GM23338 (cell line): Measurements from ENCODE around the gene DGCR8.

Experiments used
- CREB1 ChIP-seq: fragments of 250-450 bp; sonication (Bioruptor Pico); IDR thresholded peaks from 2 replicates; pipeline ENCODE4 v1.5.0; 2020; ENCODE audit warnings: low read depth, mild to moderate bottlenecking, moderate library complexity
- CTCF ChIP-seq, 2 experiments: fragments of 200-600 bp in 1 of 2; sonication (generic) in 1 of 2; conservative IDR thresholded peaks; 2 replicates each; pipeline versions ENCODE4 v1.5.1 to v1.6.1; 2016 to 2017; ENCODE audit warnings: antibody characterized with exemption in 2 of 2, low read depth in 2 of 2, mild to moderate bottlenecking in 2 of 2, moderate library complexity in 1 of 2
- ETS1 ChIP-seq: IDR thresholded peaks from 2 replicates; pipeline ENCODE4 v1.6.1; 2016; ENCODE audit warnings: antibody characterized with exemption
- EZH2 ChIP-seq: fragments of 200-600 bp; sonication (generic); IDR thresholded peaks from one replicate; pipeline ENCODE4 v1.8.0; 2017; ENCODE audit warnings: antibody characterized with exemption, mild to moderate bottlenecking, low read depth; ENCODE audit not compliant: unreplicated experiment
- EZH2phosphoT487 ChIP-seq: fragments of 200-600 bp; sonication (generic); IDR thresholded peaks from one replicate; pipeline ENCODE4 v1.8.1; 2018; ENCODE audit warnings: antibody characterized with exemption; ENCODE audit not compliant: unreplicated experiment
- JUNB ChIP-seq: IDR thresholded peaks from one replicate; pipeline ENCODE4 v1.6.1; 2016; ENCODE audit warnings: antibody characterized with exemption; ENCODE audit not compliant: unreplicated experiment
- NANOG ChIP-seq: IDR thresholded peaks from 2 replicates; pipeline ENCODE4 v1.6.1; 2016; ENCODE audit warnings: antibody characterized with exemption, borderline replicate concordance
- POLR2AphosphoS5 ChIP-seq: IDR thresholded peaks from 2 replicates; pipeline ENCODE4 v1.6.1; 2016; ENCODE audit warnings: antibody characterized with exemption, low read depth
- REST ChIP-seq: IDR thresholded peaks from one replicate; pipeline ENCODE4 v1.6.1; 2018; ENCODE audit warnings: antibody characterized with exemption; ENCODE audit not compliant: unreplicated experiment
- STAT1 ChIP-seq: IDR thresholded peaks from one replicate; pipeline ENCODE4 v1.6.1; 2016; ENCODE audit warnings: antibody characterized with exemption; ENCODE audit not compliant: unreplicated experiment
- ZNF114 ChIP-seq: fragments of 250-450 bp; sonication (Bioruptor Pico); IDR thresholded peaks from 2 replicates; pipeline ENCODE4 v1.5.0; 2020; ENCODE audit warnings: mild to moderate bottlenecking, moderate library complexity
- ZNF462 ChIP-seq: fragments of 250-450 bp; sonication (Bioruptor Pico); IDR thresholded peaks from 2 replicates; pipeline ENCODE4 v1.5.0; 2020; ENCODE audit warnings: mild to moderate bottlenecking, moderate library complexity

- no peak for TF ChIP-seq CTCF (conservative IDR thresholded peaks at IDR 0.05; ENCODE audit: low read depth in 2 of 2)
- no peak for TF ChIP-seq POLR2AphosphoS5
- no peak for TF ChIP-seq EZH2
- no peak for TF ChIP-seq CREB1
- TF ChIP-seq EZH2phosphoT487: no peak
- TF ChIP-seq REST: no peak
- TF ChIP-seq JUNB: no peak
- TF ChIP-seq STAT1: no peak
- no peak for TF ChIP-seq NANOG
- no peak for TF ChIP-seq ZNF114
- no peak for TF ChIP-seq ETS1
- no peak for TF ChIP-seq ZNF462 (CRISPR knock-in tag)
Measured at GRCh38 chr22:20069331-20070042, 10.6 kb upstream of the DGCR8 start.
